GM19023 (cell line): ENCODE measurements around the gene ZNF407.

Source experiments
- ATAC-seq: cut with Tn5 transposase; IDR thresholded peaks from one replicate; pipeline ENCODE4 v1.9.1; 2021; ENCODE audit warnings: mild to moderate bottlenecking, moderate library complexity; ENCODE audit not compliant: unreplicated experiment

Gene ZNF407

GRCh38 chr18:74995419-74995736, 397.7 kb downstream of the ZNF407 start:
- no peak for ATAC-seq

GRCh38 chr18:74996055-74996454, 398.4 kb downstream of the ZNF407 start:
- ATAC-seq = no peak

GRCh38 chr18:74996996-74997395, 399.3 kb downstream of the ZNF407 start:
- no peak for ATAC-seq

GRCh38 chr18:75000920-75001319, 403.2 kb downstream of the ZNF407 start:
- no peak for ATAC-seq

- ATAC-seq = no peak
Measured at GRCh38 chr18:75003039-75003438, 405.4 kb downstream of the ZNF407 start.

GRCh38 chr18:75003764-75004690, 406.4 kb downstream of the ZNF407 start:
- ATAC-seq = no peak

GRCh38 chr18:75005626-75006025, 408.0 kb downstream of the ZNF407 start:
- no peak for ATAC-seq

- ATAC-seq = no peak
Measured at GRCh38 chr18:75008186-75008585, 410.5 kb downstream of the ZNF407 start.

- no peak for ATAC-seq
Measured at GRCh38 chr18:75009296-75009695, 411.6 kb downstream of the ZNF407 start.

- no peak for ATAC-seq
Measured at GRCh38 chr18:75009878-75010277, 412.2 kb downstream of the ZNF407 start.

GRCh38 chr18:75010278-75010677, 412.6 kb downstream of the ZNF407 start:
- no peak for ATAC-seq

- no peak for ATAC-seq
Measured at GRCh38 chr18:75010689-75011088, 413.0 kb downstream of the ZNF407 start.

- peak; percentile 87 for ATAC-seq
Measured at GRCh38 chr18:75016025-75016717, 418.5 kb downstream of the ZNF407 start.

GRCh38 chr18:75023473-75023872, 425.8 kb downstream of the ZNF407 start:
- no peak for ATAC-seq

- ATAC-seq = no peak
Measured at GRCh38 chr18:75024871-75025270, 427.2 kb downstream of the ZNF407 start.

- ATAC-seq = no peak
Measured at GRCh38 chr18:75025573-75025972, 427.9 kb downstream of the ZNF407 start.

GRCh38 chr18:75029481-75029880, 431.8 kb downstream of the ZNF407 start:
- no peak for ATAC-seq

GRCh38 chr18:75031717-75032317, 434.1 kb downstream of the ZNF407 start:
- ATAC-seq = no peak

GRCh38 chr18:75033516-75033915, 435.8 kb downstream of the ZNF407 start:
- ATAC-seq = no peak

- ATAC-seq = no peak
Measured at GRCh38 chr18:75034937-75035336, 437.3 kb downstream of the ZNF407 start.

GRCh38 chr18:75035928-75036327, 438.3 kb downstream of the ZNF407 start:
- no peak for ATAC-seq
